Endothelial cell of umbilical vein (primary cell): ENCODE results near the gene MAML2. TPM values are rescaled to one million over a fixed set of nuclear protein-coding genes. Genes with fewer than 3 reads are reported as not detected.
A peak's percentile ranks its signal among the peaks of the same experiment; 100 is the strongest.

Source experiments
- BruUV-seq: library from RNA; stranded (reverse); fragments of 400-500 nt; replicated peaks from 2 replicates; lab custom pipeline; 2021; lab: Mats Ljungman, UMichigan
- CTCF ChIA-PET: fragments of 300-600, 350-600 bp; sonication (Branson Sonifier 250); formaldehyde crosslinking; loops from one replicate; lab custom pipeline; 2021; ENCODE audit warnings: antibody characterized with exemption, inconsistent platforms; lab: Charles Lee
- POLR2A ChIA-PET: fragments of 300-600, 350-600 bp; sonication (Branson Sonifier 250); formaldehyde crosslinking; loops from one replicate; lab custom pipeline; 2021; ENCODE audit warnings: antibody characterized with exemption, inconsistent platforms; lab: Charles Lee
- DNase-seq: peaks from one replicate; pipeline ENCODE4 v3.0.0-alpha.2; 2011; ENCODE audit warnings: low read depth, low spot score
- FAIRE-seq: peaks from 2 replicates; lab custom pipeline; 2011; peaks lifted over from hg19 to GRCh38; lab: Jason Lieb, UNC
- H2AFZ ChIP-seq: 2 replicates; pipeline ENCODE4 v1.6.0; 2012; ENCODE audit warnings: low read depth, low read length, control low read depth, inconsistent platforms
- H3K27ac ChIP-seq: 2 replicates; pipeline ENCODE4 v1.5.1; 2011; ENCODE audit warnings: low read depth, mild to moderate bottlenecking, control low read depth, low read length, moderate library complexity; ENCODE audit not compliant: insufficient read depth
- H3K27me3 ChIP-seq, 2 experiments: 2 replicates each; pipeline versions ENCODE4 v1.6.0 to v1.6.1; 2011; ENCODE audit warnings: low read length in 2 of 2, mixed read lengths in 1 of 2; ENCODE audit not compliant: control insufficient read depth in 2 of 2, insufficient read depth in 2 of 2
- H3K36me3 ChIP-seq, 2 experiments: 2 replicates in 1 of 2; 3 replicates in 1 of 2; pipeline ENCODE4 v1.5.1; 2011; ENCODE audit warnings: low read length in 2 of 2, mild to moderate bottlenecking in 1 of 2, moderate library complexity in 1 of 2; ENCODE audit not compliant: control insufficient read depth in 2 of 2, insufficient read depth in 2 of 2; ENCODE audit errors: extremely low read depth in 1 of 2
- H3K4me1 ChIP-seq: 3 replicates; pipeline ENCODE4 v1.5.1; 2011; ENCODE audit warnings: mild to moderate bottlenecking, low read length; ENCODE audit not compliant: control insufficient read depth, insufficient read depth; ENCODE audit errors: extremely low read depth
- H3K4me2 ChIP-seq: 2 replicates; pipeline ENCODE4 v1.6.1; 2011; ENCODE audit warnings: low read length, control low read depth, mixed read lengths; ENCODE audit not compliant: insufficient read depth
- H3K4me3 ChIP-seq, 3 experiments: fragments of 200-600 bp in 1 of 3; sonication (generic), shearing (Covaris generic) in 1 of 3; replicated peaks in 1 of 3; 2 replicates each; pipeline ENCODE4 v1.5.1; 2011 to 2016; ENCODE audit warnings: control low read depth in 3 of 3, low read length in 3 of 3, mild to moderate bottlenecking in 2 of 3, inconsistent platforms in 1 of 3, low read depth in 1 of 3, moderate library complexity in 1 of 3; ENCODE audit not compliant: insufficient read depth in 1 of 3
- H3K79me2 ChIP-seq: 2 replicates; pipeline ENCODE4 v1.6.0; 2012; ENCODE audit warnings: low read length, inconsistent platforms; ENCODE audit not compliant: control insufficient read depth, insufficient read depth
- H3K9ac ChIP-seq: replicated peaks from 2 replicates; pipeline ENCODE3; 2011; ENCODE audit warnings: low read length, control low read depth; ENCODE audit not compliant: insufficient read depth; ENCODE audit errors: extremely low read depth
- H3K9me1 ChIP-seq: replicated peaks from 3 replicates; pipeline ENCODE4 v1.6.0; 2011; ENCODE audit warnings: mild to moderate bottlenecking, low read length; ENCODE audit not compliant: control insufficient read depth, insufficient read depth; ENCODE audit errors: extremely low read depth
- H3K9me3 ChIP-seq: replicated peaks from 2 replicates; pipeline ENCODE4 v1.5.1; 2012; ENCODE audit warnings: low read length, inconsistent platforms; ENCODE audit not compliant: control insufficient read depth, insufficient read depth
- H4K20me1 ChIP-seq: replicated peaks from 2 replicates; pipeline ENCODE3; 2011; ENCODE audit warnings: mild to moderate bottlenecking, low read length; ENCODE audit not compliant: control insufficient read depth, insufficient read depth; ENCODE audit errors: extremely low read depth
- EZH2 ChIP-seq: IDR thresholded peaks from 2 replicates; pipeline ENCODE4 v1.6.1; 2012; ENCODE audit warnings: borderline replicate concordance, low read depth, mild to moderate bottlenecking, moderate library complexity, low read length, inconsistent platforms; ENCODE audit not compliant: severe bottlenecking
- FOS ChIP-seq: IDR thresholded peaks from 2 replicates; pipeline ENCODE4 v1.6.1; 2011; ENCODE audit warnings: mild to moderate bottlenecking, low read length, moderate library complexity, borderline replicate concordance; ENCODE audit not compliant: insufficient read depth
- GATA2 ChIP-seq: IDR thresholded peaks from 2 replicates; pipeline ENCODE4 v1.7.0; 2011; ENCODE audit warnings: low read depth, mild to moderate bottlenecking, moderate library complexity, mixed read lengths, low read length; ENCODE audit not compliant: insufficient read length, insufficient read depth
- JUN ChIP-seq: IDR thresholded peaks from 2 replicates; pipeline ENCODE4 v1.6.1; 2011; ENCODE audit warnings: borderline replicate concordance, low read depth; ENCODE audit not compliant: insufficient read length, insufficient read depth
- MYC ChIP-seq: IDR thresholded peaks from one replicate; pipeline ENCODE4 v1.6.1; 2011; ENCODE audit warnings: mild to moderate bottlenecking, low read depth, low read length
- POLR2A ChIP-seq: IDR thresholded peaks from 2 replicates; pipeline ENCODE4 v1.6.1; 2012; ENCODE audit warnings: low read depth, mild to moderate bottlenecking, control low read depth, low read length
- POLR2AphosphoS5 ChIP-seq: IDR thresholded peaks from 2 replicates; pipeline ENCODE4 v1.6.1; 2012; ENCODE audit warnings: low read depth, mild to moderate bottlenecking, control low read depth, low read length, moderate library complexity; ENCODE audit not compliant: insufficient read depth
- dilution Hi-C: fragments of 300-500 bp; cut with MboI; formaldehyde crosslinking; loops from one replicate; pipeline ENCODE4 v1.15.0; 2019; ENCODE audit warnings: low sequenced_read_pairs; ENCODE audit not compliant: extremely low pct_ligation_motif_present
- intact Hi-C: fragments of 100-400 bp; cut with micrococcal nuclease; formaldehyde crosslinking; loops from one replicate; pipeline ENCODE4 v1.10.0; 2022
- polyA plus RNA-seq, 4 experiments: library from polyadenylated mRNA; depleted of rRNA in 3 of 4; stranded (reverse) in 3 of 4; unstranded in 1 of 4; fragments of >200 nt; gene quantifications; 2 replicates each; pipeline versions ENCODE4 v1.2.1 to v1.2.3, GENCODE V29; 2011 to 2012; ENCODE audit warnings: missing spikeins in 1 of 4
- total RNA-seq: library from RNA; stranded (reverse); gene quantifications from 2 replicates; pipeline ENCODE4 v1.2.3, GENCODE V29; 2021
- TF ChIP-seq, protein P1 (sequence below), 2 donors: IDR thresholded peaks; 1 replicate in 1 of 2; 2 replicates in 1 of 2; pipeline ENCODE4 v1.5.1; 2011; ENCODE audit warnings: low read length in 2 of 2, mild to moderate bottlenecking in 2 of 2, moderate library complexity in 2 of 2, control low read depth in 1 of 2, inconsistent platforms in 1 of 2, low read depth in 1 of 2; ENCODE audit not compliant: insufficient read depth in 1 of 2; ENCODE audit errors: extremely low read depth in 1 of 2
- TF ChIP-seq, protein P2 (sequence below): IDR thresholded peaks from 2 replicates; pipeline ENCODE4 v1.6.1; 2011; ENCODE audit not compliant: insufficient read depth, insufficient read length

The MAML2 gene
- total and polyA plus RNA-seq, 2 donors (not counting 3 experiments of a cell fraction or from before 2014, with no cell fraction given): 12.4 to 16.8 TPM

DNA sequence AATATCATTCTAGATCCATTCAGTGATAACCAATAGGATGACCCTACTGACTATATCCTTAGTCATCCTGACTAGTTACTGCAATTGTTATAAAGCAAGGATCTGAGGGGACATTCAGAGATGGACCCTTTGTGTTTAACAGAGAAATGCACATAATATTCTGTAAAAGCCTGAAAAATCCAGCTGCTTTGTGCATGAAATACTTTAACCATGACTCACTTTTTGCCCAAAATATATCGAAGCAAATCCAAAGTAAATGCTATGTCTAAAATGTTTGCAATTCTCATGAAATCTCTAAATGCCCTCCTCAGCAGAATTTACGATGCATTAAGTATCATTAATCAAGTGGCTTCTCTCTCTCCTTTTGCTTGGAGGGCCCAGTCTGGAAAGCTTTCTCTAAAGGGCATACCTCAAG lies 240.3 kb downstream of the MAML2 start:
- no peaks in the 10 kb centered on the region for H3K9me1 ChIP-seq
- no TSS peak for BruUV-seq
- H3K36me3 ChIP-seq: no peaks in the 10 kb centered on the region
- POLR2A ChIA-PET: no interaction called here
- H3K27ac ChIP-seq: peak overlapping the region; percentile 74
- H3K4me3 ChIP-seq: no peak overlapping the region
- FAIRE-seq: peak; percentile 77
- peak; percentile 55 for DNase-seq
- no peaks in the 10 kb centered on the region for H3K27me3 ChIP-seq
- no peaks in the 10 kb centered on the region for H4K20me1 ChIP-seq
- peak overlapping the region; percentile 1 for H3K9ac ChIP-seq
- dilution Hi-C loops (no loop called here), intact Hi-C loops (loop anchor here (1.0 to 5.0 kb wide), 5 partner anchors 110 to 288 kb away; partner anchors contain the start of genes JRKL and MAML2)
- H2AFZ ChIP-seq: no peak overlapping the region
- TF ChIP-seq, protein P1, sequence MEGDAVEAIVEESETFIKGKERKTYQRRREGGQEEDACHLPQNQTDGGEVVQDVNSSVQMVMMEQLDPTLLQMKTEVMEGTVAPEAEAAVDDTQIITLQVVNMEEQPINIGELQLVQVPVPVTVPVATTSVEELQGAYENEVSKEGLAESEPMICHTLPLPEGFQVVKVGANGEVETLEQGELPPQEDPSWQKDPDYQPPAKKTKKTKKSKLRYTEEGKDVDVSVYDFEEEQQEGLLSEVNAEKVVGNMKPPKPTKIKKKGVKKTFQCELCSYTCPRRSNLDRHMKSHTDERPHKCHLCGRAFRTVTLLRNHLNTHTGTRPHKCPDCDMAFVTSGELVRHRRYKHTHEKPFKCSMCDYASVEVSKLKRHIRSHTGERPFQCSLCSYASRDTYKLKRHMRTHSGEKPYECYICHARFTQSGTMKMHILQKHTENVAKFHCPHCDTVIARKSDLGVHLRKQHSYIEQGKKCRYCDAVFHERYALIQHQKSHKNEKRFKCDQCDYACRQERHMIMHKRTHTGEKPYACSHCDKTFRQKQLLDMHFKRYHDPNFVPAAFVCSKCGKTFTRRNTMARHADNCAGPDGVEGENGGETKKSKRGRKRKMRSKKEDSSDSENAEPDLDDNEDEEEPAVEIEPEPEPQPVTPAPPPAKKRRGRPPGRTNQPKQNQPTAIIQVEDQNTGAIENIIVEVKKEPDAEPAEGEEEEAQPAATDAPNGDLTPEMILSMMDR (IDR thresholded peaks at IDR 0.05; ENCODE audit: extremely low read depth in 1 of 2, insufficient read depth in 1 of 2, low read depth in 1 of 2, low read length in 2 of 2): no peak
- peak; percentile 80 for TF ChIP-seq FOS
- peak; percentile 84 for TF ChIP-seq GATA2
- TF ChIP-seq, protein P2, sequence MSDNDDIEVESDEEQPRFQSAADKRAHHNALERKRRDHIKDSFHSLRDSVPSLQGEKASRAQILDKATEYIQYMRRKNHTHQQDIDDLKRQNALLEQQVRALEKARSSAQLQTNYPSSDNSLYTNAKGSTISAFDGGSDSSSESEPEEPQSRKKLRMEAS: no peak
- peak; percentile 72 for TF ChIP-seq JUN
- peak; percentile 30 for TF ChIP-seq POLR2AphosphoS5
- no peak for TF ChIP-seq POLR2A
- no peak for TF ChIP-seq MYC
- no peak for TF ChIP-seq EZH2
- H3K4me1 ChIP-seq: peaks cover 30% of the 10 kb centered on the region
- no peaks in the 10 kb centered on the region for H3K9me3 ChIP-seq
- CTCF ChIA-PET: interaction anchor here (0.9 to 2.1 kb wide), 5 partner anchors 9 to 241 kb away, joined by 3 to 8 read pairs (median 4); partner anchors contain the start of gene MAML2
- H3K4me2 ChIP-seq: peak overlapping the region; percentile 59
- no peaks in the 10 kb centered on the region for H3K79me2 ChIP-seq
